HepG2 (cell line): ENCODE measurements around the gene NOC3L. TPM values are rescaled to one million over a fixed set of nuclear protein-coding genes. Genes with fewer than 3 reads are reported as not detected.

Source experiments
- ATAC-seq: fragments of 200-7000 bp; cut with Tn5 transposase; 3 replicates; pipeline ENCODE4 v1.9.1; 2020; ENCODE audit warnings: mild to moderate bottlenecking, moderate library complexity
- BruUV-seq: library from RNA; stranded (reverse); fragments of 400-500 nt; replicated peaks from 2 replicates; lab custom pipeline; 2021; lab: Mats Ljungman, UMichigan
- CTCF ChIA-PET: fragments of 300-600 bp; formaldehyde crosslinking; extraction: SDS; loops from one replicate; lab custom pipeline; 2021; ENCODE audit warnings: low total read pairs, inconsistent platforms, low intra/inter-chr PET ratio; lab: Yijun Ruan, JAX
- POLR2A ChIA-PET: fragments of 350-600 bp; sonication (Branson Sonifier 250); formaldehyde crosslinking; loops from one replicate; lab custom pipeline; 2020; ENCODE audit warnings: antibody characterized with exemption, inconsistent platforms; lab: Yijun Ruan, JAX
- DNase-seq: peaks from one replicate; pipeline ENCODE4 v3.0.0-alpha.2; 2015; ENCODE audit warnings: low spot score
- FAIRE-seq: peaks from 3 replicates; lab custom pipeline; 2011; peaks lifted over from hg19 to GRCh38; lab: Jason Lieb, UNC
- H2AFZ ChIP-seq: one replicate; pipeline ENCODE4 v1.6.1; 2011; ENCODE audit warnings: low read length, inconsistent platforms
- H3K27ac ChIP-seq: fragments of 300-600 bp; 3 replicates; pipeline ENCODE4 v1.8.0; 2011; ENCODE audit warnings: mixed run types, mild to moderate bottlenecking, mixed read lengths, low read length, inconsistent platforms; ENCODE audit not compliant: insufficient read depth; ENCODE audit errors: extremely low read length
- H3K27me3 ChIP-seq, 2 experiments: fragments of 200-600 bp in 1 of 2; 2 replicates in 1 of 2; 3 replicates in 1 of 2; pipeline versions ENCODE4 v1.6.0 to v1.8.0; 2011; ENCODE audit warnings: low read length in 2 of 2, mild to moderate bottlenecking in 2 of 2, moderate library complexity in 2 of 2, inconsistent platforms in 1 of 2; ENCODE audit not compliant: insufficient read depth in 2 of 2, control insufficient read depth in 1 of 2
- H3K36me3 ChIP-seq, 2 experiments: fragments of 200-600 bp in 1 of 2; replicated peaks in 1 of 2; 2 replicates in 1 of 2; 3 replicates in 1 of 2; pipeline versions ENCODE4 v1.5.1 to v1.8.0; 2011; ENCODE audit warnings: low read length in 2 of 2, inconsistent platforms in 1 of 2; ENCODE audit not compliant: insufficient read depth in 2 of 2, control insufficient read depth in 1 of 2
- H3K4me1 ChIP-seq: 2 replicates; pipeline ENCODE4 v1.5.1; 2012; ENCODE audit warnings: low read length, inconsistent platforms; ENCODE audit not compliant: insufficient read depth
- H3K4me2 ChIP-seq: 2 replicates; pipeline ENCODE4 v1.6.0; 2011; ENCODE audit warnings: low read depth, low read length, inconsistent platforms
- H3K4me3 ChIP-seq, 3 experiments: fragments of 200-600 bp in 1 of 3; sonication (generic), shearing (Covaris generic) in 1 of 3; replicated peaks in 1 of 3; 2 replicates each; pipeline ENCODE4 v1.5.1; 2011 to 2016; ENCODE audit warnings: low read length in 3 of 3, inconsistent platforms in 2 of 3, low read depth in 2 of 3, mild to moderate bottlenecking in 2 of 3, control low read depth in 1 of 3, mixed read lengths in 1 of 3; ENCODE audit not compliant: insufficient read depth in 1 of 3
- H3K79me2 ChIP-seq: one replicate; pipeline ENCODE4 v1.6.1; 2011; ENCODE audit warnings: low read length, inconsistent platforms; ENCODE audit not compliant: insufficient read depth
- H3K9ac ChIP-seq: 2 replicates; pipeline ENCODE4 v1.6.0; 2011; ENCODE audit warnings: mild to moderate bottlenecking, low read depth, low read length, inconsistent platforms; ENCODE audit not compliant: insufficient read depth
- H3K9me3 ChIP-seq: 2 replicates; pipeline ENCODE4 v1.5.1; 2012; ENCODE audit warnings: mild to moderate bottlenecking, low read length
- H4K20me1 ChIP-seq: 2 replicates; pipeline ENCODE4 v1.6.0; 2011; ENCODE audit warnings: inconsistent platforms, mild to moderate bottlenecking, low read length, moderate library complexity; ENCODE audit not compliant: insufficient read depth
- CHD2 ChIP-seq: IDR thresholded peaks from 2 replicates; pipeline ENCODE4 v1.6.1; 2011; ENCODE audit warnings: low read depth, low read length, improper control_type of control experiment
- FIP1L1 ChIP-seq: fragments of 200-400 bp; formaldehyde crosslinking; IDR thresholded peaks from 2 replicates; pipeline ENCODE4 v1.6.1; 2018; ENCODE audit warnings: low read depth, mild to moderate bottlenecking, low read length, moderate library complexity, borderline replicate concordance; ENCODE audit not compliant: insufficient read depth
- FOSL1 ChIP-seq: sonication (generic); formaldehyde crosslinking; IDR thresholded peaks from 2 replicates; pipeline ENCODE4 v1.9.0; 2021; ENCODE audit warnings: missing genetic modification reagents, borderline replicate concordance
- HINFP ChIP-seq: sonication (generic); formaldehyde crosslinking; IDR thresholded peaks from 2 replicates; pipeline ENCODE4 v1.4.0; 2020; ENCODE audit warnings: low read depth, mild to moderate bottlenecking, missing genetic modification reagents
- HOXA3 ChIP-seq: sonication (generic); formaldehyde crosslinking; IDR thresholded peaks from 2 replicates; pipeline ENCODE4 v1.5.0; 2020; ENCODE audit warnings: missing genetic modification reagents
- HOXA9 ChIP-seq: sonication (generic); formaldehyde crosslinking; IDR thresholded peaks from 2 replicates; pipeline ENCODE4 v1.8.1; 2022; ENCODE audit warnings: missing genetic modification reagents, mild to moderate bottlenecking, moderate library complexity, borderline replicate concordance
- MNT ChIP-seq: fragments of 450-650 bp; IDR thresholded peaks from 2 replicates; pipeline ENCODE4 v1.6.1; 2016
- NFKBIZ ChIP-seq: IDR thresholded peaks from 2 replicates; pipeline ENCODE4 v1.6.1; 2018; ENCODE audit warnings: missing genetic modification reagents, missing compliant biosample characterization
- RCOR2 ChIP-seq: IDR thresholded peaks from 2 replicates; pipeline ENCODE4 v1.6.1; 2016; ENCODE audit warnings: missing biosample characterization, missing genetic modification reagents
- ZNF232 ChIP-seq: sonication (generic); formaldehyde crosslinking; IDR thresholded peaks from 2 replicates; pipeline ENCODE4 v1.4.0; 2020; ENCODE audit warnings: missing genetic modification reagents, borderline replicate concordance
- ZNF619 ChIP-seq: sonication (generic); formaldehyde crosslinking; IDR thresholded peaks from 2 replicates; pipeline ENCODE4 v1.4.0; 2020; ENCODE audit warnings: mild to moderate bottlenecking, missing genetic modification reagents
- ZNF652 ChIP-seq: IDR thresholded peaks from 2 replicates; pipeline ENCODE4 v1.6.1; 2016; ENCODE audit warnings: low read depth, borderline replicate concordance
- WGBS: methylation state at CpG from one replicate; pipeline ENCODE4 v1.1.6; 2017; ENCODE audit warnings: low lambda C conversion rate; 5-methylcytosine and 5-hydroxymethylcytosine counted together
- in situ Hi-C: cut with HindIII; loops from 2 replicates; pipeline ENCODE4 v1.10.0; 2017; ENCODE audit warnings: low pct_unique_long_range_greater_than_20kb; ENCODE audit not compliant: extremely low pct_ligation_motif_present
- intact Hi-C: fragments of 100-400 bp; cut with micrococcal nuclease; formaldehyde crosslinking; loops from one replicate; pipeline ENCODE4 v1.10.0; 2022; ENCODE audit not compliant: unreplicated experiment
- polyA plus RNA-seq, 8 experiments: library from polyadenylated mRNA; depleted of rRNA in 3 of 8; stranded (reverse) in 7 of 8; unstranded in 1 of 8; fragments of >200 nt; fragmentation: Illumina TruSeq in 4 of 8; extraction: Trizol in 4 of 8; gene quantifications; 2 replicates each; pipeline versions ENCODE4 v1.2.1 to v1.2.3, GENCODE V29; 2011 to 2016; ENCODE audit warnings: low read depth in 4 of 8, missing spikeins in 1 of 8, mixed read lengths in 1 of 8; ENCODE audit not compliant: insufficient read depth in 1 of 8
- total RNA-seq, 5 experiments: library from RNA; depleted of rRNA; stranded (reverse); fragments of >200 nt; fragmentation: Illumina TruSeq; extraction: Trizol; gene quantifications; 2 replicates each; pipeline ENCODE4 v1.2.3, GENCODE V29; 2016; ENCODE audit warnings: low read depth in 1 of 5
- TF ChIP-seq, protein P1 (sequence below): sonication (generic); formaldehyde crosslinking; IDR thresholded peaks from 2 replicates; pipeline ENCODE4 v1.4.0; 2020; ENCODE audit warnings: missing genetic modification reagents

The NOC3L gene
- total and polyA plus RNA-seq, 2 of the 13 experiments (the other 11 are each of a cell fraction or from before 2014, with no cell fraction given): 7.8 to 36.6 TPM

GRCh38 chr10:94300042-94300441 lies 62.7 kb downstream of the NOC3L start (continued):
- no peak for TF ChIP-seq MNT
- TF ChIP-seq FOSL1: no peak

DNA sequence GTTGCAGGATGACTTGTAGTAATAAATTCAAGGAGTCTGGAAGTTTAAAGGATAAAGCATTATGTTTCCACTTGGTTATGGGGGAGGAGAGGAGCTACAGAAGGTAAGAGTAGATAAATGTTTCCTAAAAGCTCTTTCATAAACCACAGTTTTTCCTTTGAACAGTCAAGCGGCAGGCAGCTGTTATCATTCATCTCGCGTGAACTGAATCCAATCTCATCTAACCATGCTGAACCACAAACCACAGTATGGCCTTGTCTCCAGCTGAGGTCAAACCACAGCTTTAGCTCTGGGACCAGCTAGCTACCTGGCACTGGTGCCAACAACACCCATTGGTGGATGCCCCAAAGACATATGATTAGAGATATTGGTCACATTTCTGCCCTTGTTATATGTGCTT lies 63.3 kb downstream of the NOC3L start:
- Histone ChIP-seq H3K9ac (no peak overlapping the region), H3K27ac (no peak overlapping the region), H3K27me3 (no peaks in the 10 kb centered on the region), H3K4me2 (no peak overlapping the region), H3K4me1 (peaks cover 8% of the 10 kb centered on the region), H3K79me2 (no peaks in the 10 kb centered on the region), H3K9me3 (no peaks in the 10 kb centered on the region), H4K20me1 (no peaks in the 10 kb centered on the region), H2AFZ (no peak overlapping the region), H3K4me3 (no peak overlapping the region), H3K36me3 (no peaks in the 10 kb centered on the region)
- no TSS peak for BruUV-seq
- intact Hi-C loops: no loop called here
- TF ChIP-seq ZNF619 (CRISPR knock-in tag): no peak
- TF ChIP-seq CHD2: 0 out of 2 replicates have a peak, but pooled peaks have one; percentile 28
- no peak for FAIRE-seq
- CTCF ChIA-PET: no interaction called here
- POLR2A ChIA-PET: no interaction called here
- ATAC-seq: no peak; the same call in 2 of the 3 replicates
- 12% methylated on average over 3 of the region's 3 CpGs for WGBS
- DNase-seq: peak; percentile 15
- in situ Hi-C loops: no loop called here

- BruUV-seq: no TSS peak
- intact Hi-C loops (no loop called here), in situ Hi-C loops (no loop called here)
- H4K20me1 ChIP-seq: no peaks in the 10 kb centered on the region
- H3K4me3 ChIP-seq: no peak overlapping the region
- H3K36me3 ChIP-seq: no peaks in the 10 kb centered on the region
- no peaks in the 10 kb centered on the region for H3K4me1 ChIP-seq
- DNase-seq (no peak), FAIRE-seq (no peak), ATAC-seq (no peak)
- WGBS: 30% methylated on average over 5 of the region's 5 CpGs
- no peak overlapping the region for H3K27ac ChIP-seq
- no peaks in the 10 kb centered on the region for H3K27me3 ChIP-seq
- H3K9me3 ChIP-seq: no peaks in the 10 kb centered on the region
- POLR2A ChIA-PET: no interaction called here
- CTCF ChIA-PET: no interaction called here
- H3K9ac ChIP-seq: no peak overlapping the region
- H3K79me2 ChIP-seq: no peaks in the 10 kb centered on the region
- no peak overlapping the region for H3K4me2 ChIP-seq
- H2AFZ ChIP-seq: no peak overlapping the region
- no peak for TF ChIP-seq FIP1L1
- no peak for TF ChIP-seq HOXA9 (CRISPR knock-in tag)
- no peak for TF ChIP-seq NFKBIZ (CRISPR knock-in tag)
- no peak for TF ChIP-seq RCOR2
- TF ChIP-seq, protein P1, sequence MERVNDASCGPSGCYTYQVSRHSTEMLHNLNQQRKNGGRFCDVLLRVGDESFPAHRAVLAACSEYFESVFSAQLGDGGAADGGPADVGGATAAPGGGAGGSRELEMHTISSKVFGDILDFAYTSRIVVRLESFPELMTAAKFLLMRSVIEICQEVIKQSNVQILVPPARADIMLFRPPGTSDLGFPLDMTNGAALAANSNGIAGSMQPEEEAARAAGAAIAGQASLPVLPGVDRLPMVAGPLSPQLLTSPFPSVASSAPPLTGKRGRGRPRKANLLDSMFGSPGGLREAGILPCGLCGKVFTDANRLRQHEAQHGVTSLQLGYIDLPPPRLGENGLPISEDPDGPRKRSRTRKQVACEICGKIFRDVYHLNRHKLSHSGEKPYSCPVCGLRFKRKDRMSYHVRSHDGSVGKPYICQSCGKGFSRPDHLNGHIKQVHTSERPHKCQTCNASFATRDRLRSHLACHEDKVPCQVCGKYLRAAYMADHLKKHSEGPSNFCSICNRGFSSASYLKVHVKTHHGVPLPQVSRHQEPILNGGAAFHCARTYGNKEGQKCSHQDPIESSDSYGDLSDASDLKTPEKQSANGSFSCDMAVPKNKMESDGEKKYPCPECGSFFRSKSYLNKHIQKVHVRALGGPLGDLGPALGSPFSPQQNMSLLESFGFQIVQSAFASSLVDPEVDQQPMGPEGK: no peak
- TF ChIP-seq ZNF652 (CRISPR knock-in tag): no peak
- TF ChIP-seq ZNF232 (CRISPR knock-in tag): no peak
- TF ChIP-seq HOXA3 (CRISPR knock-in tag): no peak
- no peak for TF ChIP-seq HINFP
Observed at GRCh38 chr10:94294168-94294567, 68.6 kb downstream of the NOC3L start.
